Measurements from ENCODE around the gene PAFAH1B1.

The PAFAH1B1 gene

GRCh38 chr17:2701161-2701995 lies 107.9 kb downstream of the PAFAH1B1 start:
- Histone ChIP-seq H3K4me1 (ENCODE audit: control insufficient read depth, low read depth, low read length) (no peaks in the 10 kb centered on the region), H3K9ac (ENCODE audit: low read length) (no peak overlapping the region), H3K79me1 (ENCODE audit: low read length) (peaks cover 3% of the 10 kb centered on the region), H3K27me3 (ENCODE audit: insufficient read depth, low read length, poor library complexity) (no peaks in the 10 kb centered on the region), H2BK5ac (ENCODE audit: low read length) (no peak overlapping the region), H3K4me3 (ENCODE audit: low read length) (no peak overlapping the region), H3K27ac (ENCODE audit: low read depth, low read length) (no peak overlapping the region), H4K5ac (ENCODE audit: low read length) (no peak overlapping the region), H3K18ac (ENCODE audit: low read length) (no peak overlapping the region), H2BK120ac (ENCODE audit: low read depth, low read length) (no peak overlapping the region), H3K4me2 (ENCODE audit: low read length) (no peak overlapping the region), H3K4ac (ENCODE audit: low read depth, low read length) (no peak overlapping the region), H3K23ac (ENCODE audit: low read length) (no peak overlapping the region), H2BK15ac (replicated peaks; ENCODE audit: low read depth) (no peak overlapping the region), H3K36me3 (ENCODE audit: control insufficient read depth, insufficient read depth, low read length) (peaks cover 4% of the 10 kb centered on the region), H3K56ac (ENCODE audit: low read length) (no peak overlapping the region), H2AK5ac (ENCODE audit: low read length) (no peak overlapping the region), H3K79me2 (ENCODE audit: control insufficient read depth, insufficient read depth, low read length) (peaks cover 9% of the 10 kb centered on the region), H4K8ac (ENCODE audit: low read depth, low read length) (no peak overlapping the region)
- no CpG with 5 or more reads among the region's 41 CpGs for WGBS (ENCODE audit: extremely low coverage, insufficient coverage, low lambda C conversion rate)
- DNase-seq = no peak

- Histone ChIP-seq H3K79me2 (ENCODE audit: control insufficient read depth, insufficient read depth, low read length) (peaks cover 17% of the 10 kb centered on the region), H3K56ac (ENCODE audit: low read length) (no peak overlapping the region), H3K4me2 (ENCODE audit: low read length) (no peak overlapping the region), H3K4me3 (ENCODE audit: low read length) (no peak overlapping the region), H3K4ac (ENCODE audit: low read depth, low read length) (no peak overlapping the region), H2BK5ac (ENCODE audit: low read length) (no peak overlapping the region), H3K79me1 (ENCODE audit: low read length) (peaks cover 3% of the 10 kb centered on the region), H3K27ac (ENCODE audit: low read depth, low read length) (no peak overlapping the region), H3K23ac (ENCODE audit: low read length) (no peak overlapping the region), H3K9ac (ENCODE audit: low read length) (no peak overlapping the region), H2AK5ac (ENCODE audit: low read length) (no peak overlapping the region), H2BK120ac (ENCODE audit: low read depth, low read length) (no peak overlapping the region), H3K27me3 (ENCODE audit: insufficient read depth, low read length, poor library complexity) (no peaks in the 10 kb centered on the region), H3K4me1 (ENCODE audit: control insufficient read depth, low read depth, low read length) (no peaks in the 10 kb centered on the region), H4K5ac (ENCODE audit: low read length) (no peak overlapping the region), H3K36me3 (ENCODE audit: control insufficient read depth, insufficient read depth, low read length) (peaks cover 2% of the 10 kb centered on the region), H2BK15ac (replicated peaks; ENCODE audit: low read depth) (no peak overlapping the region), H3K18ac (ENCODE audit: low read length) (no peak overlapping the region), H4K8ac (ENCODE audit: low read depth, low read length) (no peak overlapping the region)
- no CpG with 5 or more reads among the region's 22 CpGs for WGBS (ENCODE audit: extremely low coverage, insufficient coverage, low lambda C conversion rate)
- peak; percentile 38 for DNase-seq
These were observed 108.7 kb downstream of the PAFAH1B1 start for GRCh38 chr17:2701996-2702741.

- DNase-seq = no peak
- H3K4me2 ChIP-seq (ENCODE audit: low read length) = no peak overlapping the region
- WGBS (ENCODE audit: extremely low coverage, insufficient coverage, low lambda C conversion rate) = no CpG with 5 or more reads among the region's 20 CpGs
These were observed 109.7 kb downstream of the PAFAH1B1 start for GRCh38 chr17:2703181-2703580.

GRCh38 chr17:2703606-2704005 lies 110.2 kb downstream of the PAFAH1B1 start:
- Histone ChIP-seq H2AK5ac (ENCODE audit: low read length) (no peak overlapping the region), H3K79me2 (ENCODE audit: control insufficient read depth, insufficient read depth, low read length) (peaks cover 30% of the 10 kb centered on the region), H2BK5ac (ENCODE audit: low read length) (no peak overlapping the region), H3K4me2 (ENCODE audit: low read length) (no peak overlapping the region), H2BK120ac (ENCODE audit: low read depth, low read length) (no peak overlapping the region), H3K18ac (ENCODE audit: low read length) (no peak overlapping the region), H3K4me1 (ENCODE audit: control insufficient read depth, low read depth, low read length) (no peaks in the 10 kb centered on the region), H2BK15ac (replicated peaks; ENCODE audit: low read depth) (no peak overlapping the region), H3K36me3 (ENCODE audit: control insufficient read depth, insufficient read depth, low read length) (no peaks in the 10 kb centered on the region), H3K27ac (ENCODE audit: low read depth, low read length) (no peak overlapping the region), H3K4me3 (ENCODE audit: low read length) (no peak overlapping the region), H3K9ac (ENCODE audit: low read length) (no peak overlapping the region), H3K79me1 (ENCODE audit: low read length) (peaks cover 6% of the 10 kb centered on the region), H3K56ac (ENCODE audit: low read length) (no peak overlapping the region), H4K8ac (ENCODE audit: low read depth, low read length) (no peak overlapping the region), H3K4ac (ENCODE audit: low read depth, low read length) (no peak overlapping the region), H4K5ac (ENCODE audit: low read length) (no peak overlapping the region), H3K27me3 (ENCODE audit: insufficient read depth, low read length, poor library complexity) (no peaks in the 10 kb centered on the region), H3K23ac (ENCODE audit: low read length) (no peak overlapping the region)
- no CpG with 5 or more reads among the region's 16 CpGs for WGBS (ENCODE audit: extremely low coverage, insufficient coverage, low lambda C conversion rate)
- DNase-seq = no peak

More at GRCh38 chr17:2703181-2703580, 109.7 kb downstream of the PAFAH1B1 start:
- H2BK15ac ChIP-seq (replicated peaks; ENCODE audit: low read depth) = no peak overlapping the region
- no peak overlapping the region for H4K5ac ChIP-seq (ENCODE audit: low read length)
- no peaks in the 10 kb centered on the region for H3K4me1 ChIP-seq (ENCODE audit: control insufficient read depth, low read depth, low read length)
- no peak overlapping the region for H4K8ac ChIP-seq (ENCODE audit: low read depth, low read length)
- peaks cover under 1% of the 10 kb centered on the region for H3K36me3 ChIP-seq (ENCODE audit: control insufficient read depth, insufficient read depth, low read length)
- no peak overlapping the region for H3K9ac ChIP-seq (ENCODE audit: low read length)
- no peak overlapping the region for H3K56ac ChIP-seq (ENCODE audit: low read length)
- H2AK5ac ChIP-seq (ENCODE audit: low read length) = no peak overlapping the region
- H2BK5ac ChIP-seq (ENCODE audit: low read length) = no peak overlapping the region
- H3K4me3 ChIP-seq (ENCODE audit: low read length) = no peak overlapping the region
- H3K27ac ChIP-seq (ENCODE audit: low read depth, low read length) = no peak overlapping the region
- peaks cover 27% of the 10 kb centered on the region for H3K79me2 ChIP-seq (ENCODE audit: control insufficient read depth, insufficient read depth, low read length)
- H2BK120ac ChIP-seq (ENCODE audit: low read depth, low read length) = no peak overlapping the region
- H3K4ac ChIP-seq (ENCODE audit: low read depth, low read length) = no peak overlapping the region
- H3K18ac ChIP-seq (ENCODE audit: low read length) = no peak overlapping the region
- no peaks in the 10 kb centered on the region for H3K27me3 ChIP-seq (ENCODE audit: insufficient read depth, low read length, poor library complexity)
- no peak overlapping the region for H3K23ac ChIP-seq (ENCODE audit: low read length)
- H3K79me1 ChIP-seq (ENCODE audit: low read length) = peaks cover 4% of the 10 kb centered on the region

- Histone ChIP-seq H3K27me3 (ENCODE audit: insufficient read depth, low read length, poor library complexity) (no peaks in the 10 kb centered on the region), H2BK120ac (ENCODE audit: low read depth, low read length) (no peak overlapping the region), H3K18ac (ENCODE audit: low read length) (no peak overlapping the region), H3K9ac (ENCODE audit: low read length) (no peak overlapping the region), H3K4me1 (ENCODE audit: control insufficient read depth, low read depth, low read length) (no peaks in the 10 kb centered on the region), H4K5ac (ENCODE audit: low read length) (no peak overlapping the region), H3K23ac (ENCODE audit: low read length) (no peak overlapping the region), H3K4me2 (ENCODE audit: low read length) (no peak overlapping the region), H3K56ac (ENCODE audit: low read length) (no peak overlapping the region), H3K79me1 (ENCODE audit: low read length) (peaks cover 6% of the 10 kb centered on the region), H2AK5ac (ENCODE audit: low read length) (no peak overlapping the region), H4K8ac (ENCODE audit: low read depth, low read length) (no peak overlapping the region), H2BK5ac (ENCODE audit: low read length) (no peak overlapping the region), H3K36me3 (ENCODE audit: control insufficient read depth, insufficient read depth, low read length) (no peaks in the 10 kb centered on the region), H3K4ac (ENCODE audit: low read depth, low read length) (no peak overlapping the region), H2BK15ac (replicated peaks; ENCODE audit: low read depth) (no peak overlapping the region), H3K27ac (ENCODE audit: low read depth, low read length) (no peak overlapping the region), H3K4me3 (ENCODE audit: low read length) (no peak overlapping the region), H3K79me2 (ENCODE audit: control insufficient read depth, insufficient read depth, low read length) (peaks cover 35% of the 10 kb centered on the region)
- WGBS (ENCODE audit: extremely low coverage, insufficient coverage, low lambda C conversion rate) = no CpG with 5 or more reads among the region's 38 CpGs
- no peak for DNase-seq
These were observed 110.8 kb downstream of the PAFAH1B1 start for GRCh38 chr17:2704031-2704889.

Data from mesendoderm (in vitro differentiated cells).